Lung microvascular endothelial cell (primary cell): ENCODE results near the gene PDLIM4. TPM values are rescaled to one million over a fixed set of nuclear protein-coding genes. Genes with fewer than 3 reads are reported as not detected.

Experiments
- DNase-seq, 2 donors: peaks; one replicate each; pipeline versions ENCODE4 v3.0.0 to v3.0.0-alpha.2; 2010; ENCODE audit warnings: low read depth in 2 of 2
- total RNA-seq: library from RNA; depleted of rRNA; stranded (reverse); fragments of >200 nt; gene quantifications from 2 replicates; pipeline ENCODE4 v1.2.1, GENCODE V29; 2014

The PDLIM4 gene
- total RNA-seq, 1 donor from 2014 or later: 18.3 TPM

- no peak for DNase-seq
Measured at GRCh38 chr5:132267166-132267739, 9.8 kb downstream of the PDLIM4 start.

- DNase-seq: no peak
Measured at GRCh38 chr5:132267931-132268768, 10.7 kb downstream of the PDLIM4 start.

DNA sequence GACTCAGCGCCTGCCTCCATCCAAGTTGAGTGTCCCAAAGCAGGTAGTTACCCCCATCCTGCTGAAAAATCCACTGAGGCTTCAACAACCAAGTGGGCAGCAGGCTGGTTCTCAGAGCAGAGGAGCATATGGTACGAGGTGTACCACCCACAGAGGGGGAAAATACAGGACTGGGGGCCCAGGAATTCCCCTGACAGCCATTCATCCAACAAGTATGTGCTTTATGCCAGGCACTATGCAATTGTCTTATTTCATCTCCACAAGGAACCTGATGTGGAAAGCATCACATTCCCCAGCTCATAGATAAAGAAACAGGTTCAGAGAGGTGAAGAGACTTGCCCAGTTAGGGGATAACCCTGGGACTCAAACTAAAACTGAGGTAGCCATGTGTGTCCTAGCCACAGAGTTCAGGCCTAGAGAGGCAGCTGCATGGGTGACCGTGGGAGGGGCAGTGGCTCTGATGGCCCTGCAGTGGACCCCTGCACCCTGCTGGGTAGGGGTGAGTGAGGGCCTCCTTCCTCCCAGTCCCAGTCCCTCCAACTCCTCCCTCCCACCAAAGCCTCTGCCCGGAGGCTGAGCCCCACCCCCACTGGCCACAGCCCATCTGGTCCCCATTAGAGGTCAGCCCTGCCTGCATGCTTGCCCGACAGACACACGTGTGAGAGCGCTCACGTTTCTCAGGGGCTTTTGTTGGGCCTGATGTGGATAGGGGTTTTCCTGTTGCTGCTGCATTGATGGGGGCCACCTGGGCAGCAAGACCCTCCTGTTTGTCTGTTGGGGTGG is 11.5 kb downstream of the PDLIM4 start:
- no peak for DNase-seq

DNA sequence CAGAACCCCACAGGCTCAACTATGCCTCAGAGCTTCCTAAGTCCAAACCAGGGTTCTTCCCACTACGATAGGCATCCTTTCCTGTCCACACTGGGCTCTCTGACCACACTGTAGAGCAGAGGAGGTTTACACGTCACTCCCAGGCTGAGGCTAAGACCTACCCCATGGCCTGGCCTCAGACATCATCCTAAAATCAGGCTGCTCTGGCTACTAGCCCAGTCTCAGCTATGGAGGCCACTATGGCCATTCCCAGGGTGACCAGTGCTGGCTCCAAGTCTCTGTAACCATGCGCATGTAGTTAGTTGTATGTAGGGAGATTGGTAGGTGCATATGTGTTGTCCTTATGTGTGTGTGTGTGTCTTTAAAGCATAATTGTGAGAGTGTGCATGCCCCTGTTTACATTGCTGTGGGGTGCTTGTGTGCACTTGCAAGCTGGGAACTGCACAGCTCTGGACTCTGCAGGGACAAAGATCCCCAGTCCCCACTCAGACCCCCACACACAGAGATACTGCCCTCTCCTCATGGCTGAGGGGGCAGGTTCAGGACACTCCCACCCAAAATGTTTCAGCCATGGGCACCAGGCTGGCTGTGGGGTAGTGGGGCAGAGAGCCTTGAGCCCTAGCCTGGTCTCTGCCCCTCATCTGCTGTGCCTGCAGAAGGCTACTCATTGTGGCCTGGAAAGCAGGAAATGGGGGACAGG is 12.3 kb downstream of the PDLIM4 start:
- no peak for DNase-seq

GRCh38 chr5:132270335-132270665 is 12.8 kb downstream of the PDLIM4 start:
- DNase-seq: no peak

GRCh38 chr5:132270706-132271105 is 13.2 kb downstream of the PDLIM4 start:
- DNase-seq: no peak

- no peak for DNase-seq
Measured at GRCh38 chr5:132271251-132272246, 14.1 kb downstream of the PDLIM4 start.

- DNase-seq: peak; percentile 55 to 64
Measured at GRCh38 chr5:132272311-132273210, 15.1 kb downstream of the PDLIM4 start.

- no peak for DNase-seq
Measured at GRCh38 chr5:132273631-132274030, 16.1 kb downstream of the PDLIM4 start.

DNA sequence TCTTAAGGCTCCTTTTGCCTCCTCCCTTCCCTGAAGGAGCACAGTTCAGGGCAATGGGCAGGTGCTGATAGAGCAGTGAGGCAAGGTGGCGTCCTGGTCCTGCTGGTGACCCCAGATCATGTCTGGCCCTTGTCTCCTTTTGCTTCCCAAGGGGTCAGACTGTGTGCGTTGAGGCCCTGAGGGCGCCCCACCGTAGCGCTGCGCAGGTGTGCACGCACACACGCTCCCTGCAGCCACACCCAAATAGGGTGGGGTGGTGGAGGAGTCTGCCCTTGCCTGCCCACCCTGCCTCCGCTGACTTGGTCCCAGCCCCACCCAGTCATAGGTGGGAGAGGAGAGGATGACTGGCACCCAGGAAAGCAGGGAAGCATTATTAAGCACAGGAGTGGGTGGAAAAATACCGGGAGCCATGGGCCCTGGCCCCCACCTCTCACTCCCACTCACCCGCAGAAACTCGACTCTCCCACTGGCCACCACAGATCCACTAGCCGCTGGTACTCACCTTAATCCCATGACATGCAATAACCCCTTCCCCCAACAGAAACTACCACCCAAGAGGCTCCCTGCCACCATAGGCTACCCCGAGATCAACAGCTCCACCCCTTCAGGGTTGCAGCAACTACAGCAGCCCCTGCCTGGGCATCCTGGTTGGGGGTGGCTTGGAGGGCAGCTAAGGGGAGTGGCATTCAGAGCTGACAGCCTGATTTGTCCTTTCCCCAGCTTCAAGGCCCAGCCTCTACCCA is 16.7 kb downstream of the PDLIM4 start:
- no peak for DNase-seq

- DNase-seq: no peak
Measured at GRCh38 chr5:132275367-132276220, 18.1 kb downstream of the PDLIM4 start.

DNA sequence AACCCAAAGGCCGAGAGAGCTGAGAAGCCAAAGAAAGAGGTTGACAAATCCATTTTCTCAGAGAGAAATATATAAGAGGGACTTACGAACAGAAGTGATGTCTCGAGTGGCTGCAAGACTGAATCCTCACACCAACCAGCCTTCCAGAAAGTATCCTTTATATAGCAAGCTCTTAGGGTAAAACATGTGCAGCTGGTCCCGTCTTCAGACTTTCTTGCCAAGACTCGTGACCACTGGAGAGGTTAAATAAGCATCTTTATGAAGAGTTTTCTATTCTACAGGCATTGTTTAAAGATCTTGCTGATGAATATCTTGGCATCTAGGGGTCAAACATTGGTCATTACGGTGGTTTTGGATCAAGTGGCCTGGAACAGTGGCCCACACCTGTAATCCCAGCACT is 19.8 kb downstream of the PDLIM4 start:
- DNase-seq: no peak

DNA sequence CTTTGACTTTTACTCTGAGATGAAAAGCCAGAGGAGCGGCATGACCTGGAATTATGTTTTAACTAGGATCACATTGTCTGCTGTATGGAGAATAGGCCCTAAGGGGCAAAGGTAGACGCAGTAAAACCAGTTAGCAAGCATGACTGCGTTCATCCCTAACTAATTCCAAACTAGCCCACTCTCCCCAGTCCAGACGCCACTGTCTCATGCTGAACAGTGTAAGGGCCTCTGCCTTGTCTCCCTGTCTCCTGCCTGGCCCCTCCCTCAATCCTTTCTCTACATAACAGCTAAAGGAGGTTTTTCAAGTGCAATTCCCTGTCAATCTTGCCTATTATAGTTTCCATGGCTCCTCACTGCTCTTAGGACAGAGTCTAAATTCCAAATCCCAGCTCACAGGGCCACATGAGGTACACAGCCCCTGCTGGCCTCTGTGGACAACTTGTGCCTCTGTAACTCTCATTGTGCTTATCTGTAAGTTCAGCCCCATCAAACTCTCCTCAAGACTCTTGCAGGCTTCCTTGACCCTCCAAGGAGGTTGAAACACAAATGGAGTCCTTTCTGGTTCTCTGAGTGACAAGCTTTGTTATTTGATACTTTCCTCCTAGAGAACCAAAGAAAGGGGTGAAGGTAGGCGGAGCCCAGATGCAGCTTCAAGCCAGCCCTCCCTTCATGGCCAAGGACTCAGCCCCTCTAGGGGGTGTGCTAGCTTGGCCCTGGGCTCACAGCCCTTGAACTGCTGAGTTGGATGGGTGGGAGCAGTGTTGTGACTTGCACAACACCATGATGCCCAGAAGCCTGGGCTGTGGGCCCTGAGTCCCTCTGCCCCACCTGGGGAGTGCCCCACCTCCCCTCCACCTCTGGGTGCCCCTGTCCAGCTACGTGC is 20.7 kb downstream of the PDLIM4 start:
- no peak for DNase-seq

DNA sequence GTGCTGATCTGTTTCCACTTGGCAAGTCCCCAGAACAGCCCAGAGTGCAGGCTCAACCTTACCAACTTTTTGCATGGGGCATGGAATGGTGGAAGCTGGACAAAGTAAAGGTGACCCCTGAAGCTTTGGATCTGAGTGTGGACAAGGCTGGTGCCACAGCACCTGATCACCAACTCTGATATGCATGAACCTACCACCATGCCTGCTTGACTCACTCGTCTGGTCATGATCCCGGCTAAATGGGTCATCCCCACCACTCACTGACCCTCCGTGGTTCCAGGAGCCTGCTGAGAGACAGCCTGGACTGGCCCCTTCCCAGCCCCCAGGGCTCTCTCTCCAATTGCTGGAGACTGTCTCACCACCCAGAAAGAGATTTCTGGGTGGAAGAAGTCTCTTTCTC is 22.3 kb downstream of the PDLIM4 start:
- no peak for DNase-seq

DNA sequence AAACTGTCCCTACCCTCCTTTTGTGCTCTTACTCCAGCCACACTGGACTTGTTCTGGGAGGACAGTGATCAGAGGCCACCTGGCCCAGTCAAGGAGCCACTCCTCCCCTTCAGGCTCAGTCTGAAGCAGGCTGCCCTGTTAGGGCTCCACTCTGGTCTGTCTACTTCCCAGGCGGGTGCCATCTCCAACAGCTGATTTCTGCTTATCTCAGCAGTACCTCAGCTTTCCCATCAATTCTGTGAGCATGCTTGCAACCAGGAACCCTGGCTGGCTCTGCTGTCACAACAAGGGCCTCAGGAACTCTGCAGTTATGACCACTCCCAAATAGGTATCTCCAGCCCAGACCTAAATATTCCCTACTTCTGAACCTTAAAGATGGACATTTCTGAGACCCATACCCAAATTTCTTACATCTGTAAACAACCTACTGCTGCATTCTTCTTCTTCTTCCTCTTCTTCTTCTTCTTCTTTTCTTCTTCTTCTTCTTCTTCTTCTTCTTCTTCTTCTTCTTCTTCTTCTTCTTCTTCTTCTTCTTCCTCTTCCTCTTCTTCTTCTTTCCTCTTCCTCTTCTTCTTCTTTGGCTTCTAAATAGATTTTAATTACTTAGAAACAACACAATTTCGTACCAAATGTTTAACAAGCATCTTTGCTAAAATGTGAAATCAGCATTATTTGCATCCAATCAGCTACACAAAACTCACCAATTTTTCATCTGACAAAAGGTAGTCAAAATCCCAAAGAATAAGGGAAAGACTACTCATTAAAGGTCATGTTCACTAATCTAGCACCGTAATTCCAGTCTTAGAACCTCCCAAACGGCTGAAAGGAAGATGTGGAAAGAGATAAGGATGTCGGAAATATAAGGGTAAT is 23.1 kb downstream of the PDLIM4 start:
- DNase-seq: no peak
